ENCODE data around the gene SERPINB10. TPM values are rescaled to one million over a fixed set of nuclear protein-coding genes. Genes with fewer than 3 reads are reported as not detected.
A peak's percentile ranks its signal among the peaks of the same experiment; 100 is the strongest.

Gene SERPINB10
- total RNA-seq, 4 donors from 2014 or later, result 0.22 TPM; not detected in 3

DNA sequence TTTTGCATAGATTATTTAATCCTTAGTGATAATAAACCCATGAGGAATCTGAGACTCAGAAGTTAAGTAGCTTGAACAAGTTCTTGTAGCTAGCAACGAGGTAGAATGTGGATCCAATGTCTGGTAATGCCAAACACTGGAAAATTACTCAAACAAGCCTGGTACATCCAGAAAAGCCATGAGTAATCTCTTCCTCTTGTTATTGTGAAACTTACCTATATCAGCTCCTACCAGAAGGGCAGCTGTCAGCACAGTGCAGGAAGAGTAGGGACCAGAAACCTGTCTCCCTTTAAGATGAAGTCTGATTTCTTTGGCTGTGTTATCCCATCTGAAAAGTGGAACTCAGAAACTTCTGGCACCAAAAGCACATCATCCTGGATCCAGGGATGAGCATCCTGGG is 54.4 kb downstream of the SERPINB10 start:
- no peak for TF ChIP-seq POLR2A (IDR thresholded peaks at IDR 0.05)
- no peak overlapping the region for H3K27ac ChIP-seq
- WGBS, 2 donors, result 48 to 63% methylated on average over 1 of the region's 1 CpG
- H3K9me3 ChIP-seq, result no peaks in the 10 kb centered on the region
- no peak for DNase-seq (ENCODE audit: low spot score in 2 of 2)
- H3K27me3 ChIP-seq, result no peaks in the 10 kb centered on the region
- H3K36me3 ChIP-seq, result no peaks in the 10 kb centered on the region
- H3K4me1 ChIP-seq, result no peaks in the 10 kb centered on the region
- H3K4me3 ChIP-seq, result no peak overlapping the region

DNA sequence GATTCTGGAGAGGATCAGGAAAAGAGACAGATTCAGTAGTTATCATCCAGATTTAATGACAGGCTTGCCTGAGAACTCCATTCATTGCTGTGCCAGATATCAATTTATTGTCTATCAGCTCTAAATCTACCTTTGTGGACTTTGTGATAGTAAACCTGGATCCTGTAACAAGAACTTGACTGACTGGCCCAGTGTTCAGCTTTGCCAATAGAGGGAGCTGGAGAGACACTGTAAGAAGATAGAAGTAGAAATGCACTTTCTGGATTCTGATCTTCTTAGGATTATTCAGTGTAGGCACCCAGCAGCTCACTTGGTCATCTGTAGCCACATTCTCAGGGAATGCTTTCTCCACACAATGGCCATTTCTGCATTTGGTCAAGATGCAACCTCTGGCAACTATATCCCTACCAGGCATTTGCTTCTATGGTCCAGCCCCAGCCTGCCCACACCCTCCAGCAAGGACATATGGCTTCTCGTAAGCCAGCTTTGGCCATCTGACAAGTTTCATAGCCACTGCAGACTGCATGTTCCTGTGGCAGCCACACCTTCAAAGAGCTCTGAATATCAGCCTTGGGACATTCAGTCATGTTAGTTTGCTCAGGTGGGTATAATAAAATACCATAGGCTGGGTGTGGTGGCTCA is 56.0 kb downstream of the SERPINB10 start:
- Histone ChIP-seq H3K36me3 (no peaks in the 10 kb centered on the region), H3K9me3 (no peaks in the 10 kb centered on the region), H3K4me3 (no peak overlapping the region), H3K4me1 (peaks cover 0 to 2% (median 0%) of the 10 kb centered on the region in 4 donors), H3K27ac (no peak overlapping the region), H3K27me3 (no peaks in the 10 kb centered on the region)
- 60 to 100% methylated on average over 1 of the region's 1 CpG for WGBS, 2 donors
- TF ChIP-seq, protein P1, sequence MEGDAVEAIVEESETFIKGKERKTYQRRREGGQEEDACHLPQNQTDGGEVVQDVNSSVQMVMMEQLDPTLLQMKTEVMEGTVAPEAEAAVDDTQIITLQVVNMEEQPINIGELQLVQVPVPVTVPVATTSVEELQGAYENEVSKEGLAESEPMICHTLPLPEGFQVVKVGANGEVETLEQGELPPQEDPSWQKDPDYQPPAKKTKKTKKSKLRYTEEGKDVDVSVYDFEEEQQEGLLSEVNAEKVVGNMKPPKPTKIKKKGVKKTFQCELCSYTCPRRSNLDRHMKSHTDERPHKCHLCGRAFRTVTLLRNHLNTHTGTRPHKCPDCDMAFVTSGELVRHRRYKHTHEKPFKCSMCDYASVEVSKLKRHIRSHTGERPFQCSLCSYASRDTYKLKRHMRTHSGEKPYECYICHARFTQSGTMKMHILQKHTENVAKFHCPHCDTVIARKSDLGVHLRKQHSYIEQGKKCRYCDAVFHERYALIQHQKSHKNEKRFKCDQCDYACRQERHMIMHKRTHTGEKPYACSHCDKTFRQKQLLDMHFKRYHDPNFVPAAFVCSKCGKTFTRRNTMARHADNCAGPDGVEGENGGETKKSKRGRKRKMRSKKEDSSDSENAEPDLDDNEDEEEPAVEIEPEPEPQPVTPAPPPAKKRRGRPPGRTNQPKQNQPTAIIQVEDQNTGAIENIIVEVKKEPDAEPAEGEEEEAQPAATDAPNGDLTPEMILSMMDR (IDR thresholded peaks at IDR 0.05), result peak; percentile 53 to 81 (median 66)
- no peak for TF ChIP-seq POLR2A (IDR thresholded peaks at IDR 0.05)
- TF ChIP-seq EP300 (IDR thresholded peaks at IDR 0.05), result no peak
- DNase-seq (ENCODE audit: low spot score in 2 of 2), result peak in 1 of 2 donors; percentile 48

DNA sequence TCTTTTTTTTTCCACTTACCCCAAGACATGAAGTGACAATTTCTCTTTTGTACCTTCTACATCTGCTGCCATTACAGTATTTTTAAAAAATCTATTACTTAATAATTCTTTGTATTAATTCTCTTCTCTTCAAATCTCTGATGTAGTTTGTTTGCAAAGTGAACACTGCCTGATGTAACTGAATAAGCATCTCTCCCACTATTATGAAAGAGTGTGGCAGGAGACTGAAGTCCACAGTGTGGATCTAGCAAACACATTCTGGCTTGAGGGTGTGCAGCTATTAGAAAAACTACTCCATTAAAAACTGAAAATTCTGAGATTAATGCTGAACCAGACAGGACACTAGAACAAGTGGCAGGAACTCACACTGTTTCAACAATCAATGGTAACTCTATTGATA is 57.1 kb downstream of the SERPINB10 start:
- no peak overlapping the region for H3K4me3 ChIP-seq
- DNase-seq (ENCODE audit: low spot score in 2 of 2), result no peak
- peaks cover 0 to 12% (median 3%) of the 10 kb centered on the region in 4 donors for H3K4me1 ChIP-seq
- no peak overlapping the region for H3K27ac ChIP-seq
- TF ChIP-seq POLR2A (IDR thresholded peaks at IDR 0.05) (no peak), EP300 (IDR thresholded peaks at IDR 0.05) (no peak)
- TF ChIP-seq, protein P1 (IDR thresholded peaks at IDR 0.05), result no peak
- H3K36me3 ChIP-seq, result no peaks in the 10 kb centered on the region
- no peaks in the 10 kb centered on the region for H3K27me3 ChIP-seq
- no peaks in the 10 kb centered on the region for H3K9me3 ChIP-seq

DNA sequence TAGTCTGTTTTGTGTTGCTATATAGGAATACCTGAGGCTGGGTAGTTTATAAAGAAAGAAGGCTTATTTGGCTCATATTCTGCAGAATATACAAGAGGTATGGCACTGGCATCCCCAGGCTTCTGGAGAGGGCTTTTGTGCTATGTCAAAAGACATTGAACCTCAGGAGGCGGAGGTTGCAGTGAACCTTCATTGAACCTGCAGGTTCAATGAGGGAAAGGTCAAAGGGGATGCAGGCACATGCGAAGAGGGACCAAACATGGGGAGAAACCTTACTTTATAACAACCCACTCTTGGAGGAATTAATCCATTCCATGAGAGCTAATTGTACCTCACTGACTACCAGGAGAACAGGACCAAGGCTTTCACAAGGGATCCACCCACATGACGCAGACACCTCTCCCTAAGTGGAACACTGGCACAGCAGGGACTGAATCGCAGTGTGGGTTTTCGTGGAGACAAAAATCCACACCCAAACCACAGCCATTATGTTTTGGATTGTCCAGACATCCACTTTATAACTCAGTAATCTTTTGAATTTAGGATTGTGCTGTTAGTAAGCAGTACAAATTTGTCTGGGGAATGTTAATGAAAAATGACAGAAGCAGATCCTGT is 58.1 kb downstream of the SERPINB10 start:
- Histone ChIP-seq H3K9me3 (no peaks in the 10 kb centered on the region), H3K4me1 (peaks cover 0 to 13% (median 3%) of the 10 kb centered on the region in 4 donors), H3K4me3 (no peak overlapping the region), H3K27ac (no peak overlapping the region), H3K27me3 (no peaks in the 10 kb centered on the region), H3K36me3 (no peaks in the 10 kb centered on the region)
- no peak for DNase-seq (ENCODE audit: low spot score in 2 of 2)
- 84 to 86% methylated on average over 5 of the region's 5 CpGs for WGBS, 2 donors
- TF ChIP-seq POLR2A (IDR thresholded peaks at IDR 0.05) (no peak), EP300 (IDR thresholded peaks at IDR 0.05) (no peak)
- TF ChIP-seq, protein P1 (IDR thresholded peaks at IDR 0.05), result no peak

DNA sequence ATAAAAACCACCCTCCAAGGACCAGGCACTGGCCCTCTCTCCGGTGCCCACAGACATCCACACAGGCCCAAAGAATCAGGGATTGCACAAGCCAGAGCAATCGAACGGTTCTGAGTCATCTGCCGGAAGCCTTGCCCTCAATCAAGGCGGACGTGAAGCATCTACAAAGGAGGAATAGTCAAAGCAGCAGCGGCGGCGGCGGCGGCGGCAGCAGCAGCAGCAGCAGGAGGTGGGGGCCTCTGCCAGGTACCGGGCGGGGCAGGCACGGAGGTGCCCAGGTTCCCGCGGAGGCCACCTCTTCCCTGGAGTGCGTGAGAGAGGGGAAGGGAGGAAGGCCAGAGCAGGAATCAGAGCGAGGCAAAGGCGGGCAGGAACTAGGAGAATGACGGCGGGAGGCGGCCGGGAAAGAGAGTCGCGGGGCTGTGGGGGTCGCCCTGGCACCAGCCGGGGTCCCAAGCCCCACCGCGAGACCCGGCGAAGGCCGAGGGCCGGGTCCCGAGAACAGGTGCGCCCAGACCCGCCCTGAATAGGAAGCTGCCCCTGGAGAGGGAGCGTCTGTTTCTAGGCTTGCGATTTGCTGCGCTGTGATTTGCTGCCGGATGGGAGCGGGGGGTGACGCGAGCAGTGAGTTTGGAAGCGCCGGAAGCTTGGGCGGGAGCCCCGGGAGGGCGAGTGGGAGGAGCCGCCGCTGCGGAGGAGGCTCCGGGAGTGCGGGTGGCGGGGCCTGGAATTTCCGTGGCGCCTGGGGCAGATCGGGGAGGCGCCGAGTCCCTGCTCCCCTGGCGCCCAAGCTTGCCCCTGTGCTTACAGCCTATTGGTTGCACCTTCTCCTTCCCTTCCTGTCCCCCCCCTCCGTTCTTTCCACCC is 62.4 kb downstream of the SERPINB10 start, which contains the start of gene SERPINB8:
SERPINB8 (plus strand) TSS at position 140 of the 867 bp plus-strand sequence. CDS start 8,228 bp downstream, outside the sequence.
- Histone ChIP-seq H3K9me3 (no peaks in the 10 kb centered on the region), H3K4me3 (peak within 1 kb of the TSS; percentile 74 to 86 (median 82)), H3K4me1 (peaks cover 0 to 22% (median 7%) of the 10 kb centered on the region in 4 donors), H3K36me3 (no peaks in the 10 kb centered on the region), H3K27me3 (no peaks in the 10 kb centered on the region), H3K27ac (peak within 1 kb of the TSS; percentile 96 to 100 (median 99))
- TF ChIP-seq, protein P1 (IDR thresholded peaks at IDR 0.05), result peak in 1 of 5 experiments; percentile 40
- TF ChIP-seq EP300 (IDR thresholded peaks at IDR 0.05) (peak; percentile 60 to 96), POLR2A (IDR thresholded peaks at IDR 0.05) (peak; percentile 87 to 95)
- peak; percentile 86 for DNase-seq (ENCODE audit: low spot score in 2 of 2)
- 0% methylated on average over 44 to 62 of the region's 62 CpGs for WGBS, 2 donors
